ENCODE measurements around the gene PRAMEF17.
"Not testable (repeated sequence)": the region's sequence is repeated elsewhere in the genome, so short reads cannot be mapped to it uniquely, and the experiment has no call there.

The PRAMEF17 gene, protein sequence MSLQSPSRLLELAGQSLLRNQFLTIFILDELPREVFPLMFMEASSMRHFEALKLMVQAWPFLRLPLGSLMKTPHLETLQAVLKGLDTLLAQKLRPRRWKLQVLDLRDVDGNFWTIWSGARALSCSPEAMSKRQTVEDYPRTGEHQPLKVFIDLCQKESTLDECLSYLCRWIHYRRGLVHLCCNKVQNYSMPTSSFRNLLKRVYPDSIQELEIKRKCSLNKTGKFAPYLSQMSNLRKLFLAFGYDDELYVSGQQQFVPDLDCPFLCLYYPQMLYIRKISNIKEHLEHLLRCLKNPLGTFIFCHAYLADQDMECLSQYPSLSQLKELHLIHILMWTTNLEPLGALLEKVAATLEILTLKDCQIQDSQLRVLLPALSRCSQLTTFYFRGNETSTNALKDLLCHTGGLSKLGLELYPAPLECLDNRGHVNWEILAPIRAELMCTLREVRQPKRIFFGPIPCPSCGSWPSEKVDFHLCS

DNA sequence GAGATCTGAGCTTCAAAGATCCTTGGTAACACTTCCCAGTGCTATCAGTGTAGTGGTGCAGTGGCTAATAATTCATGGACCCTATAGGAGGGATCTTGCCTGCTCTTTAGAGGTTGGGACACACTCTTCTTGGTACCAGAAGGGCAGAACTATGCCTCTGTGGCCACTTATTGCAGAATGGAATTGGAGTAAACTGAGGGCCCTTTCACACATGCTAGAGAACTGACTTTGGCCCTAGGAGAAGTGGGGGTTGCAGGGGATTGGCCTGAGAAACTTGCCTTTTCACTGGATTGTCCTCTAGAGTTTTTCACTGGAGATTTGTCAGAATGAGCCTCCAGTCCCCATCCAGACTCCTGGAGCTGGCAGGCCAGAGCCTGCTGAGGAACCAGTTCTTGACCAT is at the start of gene PRAMEF17:
Gene PRAMEF17 (plus strand): TSS at position 301 of the 400 bp plus-strand sequence. CDS start 26 bp downstream, at position 327.
- not testable (repeated sequence) for DNase-seq

DNA sequence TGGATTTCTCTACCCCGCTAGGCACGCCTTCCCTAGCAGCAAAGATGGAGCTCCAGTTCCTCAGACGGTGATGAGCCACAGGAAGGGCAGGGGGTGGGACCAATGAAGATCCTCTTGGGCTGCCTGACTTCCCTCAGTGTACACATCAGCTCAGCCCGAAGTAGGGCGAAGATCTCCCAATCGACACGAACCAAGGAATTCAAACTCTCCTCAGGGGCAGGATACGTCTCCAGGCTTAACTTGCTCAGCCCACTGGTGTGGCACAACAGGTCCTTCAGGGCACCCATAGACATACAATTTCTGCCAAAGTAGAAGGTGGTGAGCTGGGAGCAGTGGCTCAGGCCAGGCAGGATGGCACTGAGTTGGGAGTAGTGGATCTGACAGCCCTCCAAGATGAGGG is 46.9 kb upstream of the PRAMEF17 start:
- not testable (repeated sequence) for DNase-seq

GRCh38 chr1:13347034-13347433 is 42.4 kb upstream of the PRAMEF17 start, which contains the start of gene PRAMEF14:
TSS of gene PRAMEF14 (minus strand) at chr1:13347134. CDS start at chr1:13345314, 1,820 bp downstream.
- not testable (repeated sequence) for DNase-seq

DNA sequence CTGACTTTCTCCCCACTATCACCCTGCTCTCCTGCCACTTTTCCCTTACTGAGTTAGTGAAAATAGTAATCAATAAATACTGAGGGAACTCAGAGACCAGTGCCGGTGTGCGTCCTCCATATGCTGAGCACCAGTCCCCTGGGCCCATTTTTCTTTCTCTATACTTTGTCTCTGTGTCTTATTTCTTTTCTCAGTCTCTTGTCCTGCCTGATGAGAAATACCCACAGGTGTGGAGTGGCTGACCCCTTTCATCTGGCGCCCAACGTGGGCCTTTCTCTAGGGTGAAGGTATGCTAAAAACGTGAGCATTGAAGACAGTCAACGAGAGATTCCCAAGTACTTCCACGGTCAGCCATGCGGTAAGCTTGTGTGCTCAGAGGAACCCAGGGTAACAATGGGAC is 36.0 kb upstream of the PRAMEF17 start:
- DNase-seq, result not testable (repeated sequence)

GRCh38 chr1:13354475-13354874 is 35.0 kb upstream of the PRAMEF17 start:
- not testable (repeated sequence) for DNase-seq

DNA sequence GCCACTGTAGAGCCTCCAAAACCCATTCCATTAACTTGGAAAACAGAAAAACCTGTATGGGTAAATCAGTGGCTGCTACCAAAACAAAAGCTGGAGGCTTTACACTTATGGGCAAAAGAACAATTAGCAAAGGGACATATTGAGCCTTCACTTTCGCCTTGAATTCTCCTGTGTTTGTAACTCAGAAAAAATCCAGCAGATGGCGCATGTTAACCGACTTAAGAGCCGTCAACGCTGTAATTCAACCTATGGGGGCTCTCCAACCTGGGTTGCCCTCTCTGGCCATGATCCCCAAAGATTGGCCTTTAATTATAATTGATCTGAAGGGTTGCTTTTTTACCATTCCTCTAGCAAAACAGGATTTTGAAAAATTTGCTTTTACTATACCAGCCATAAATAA is 32.7 kb upstream of the PRAMEF17 start:
- peak; percentile 43 for DNase-seq

GRCh38 chr1:13362364-13362763 is 27.1 kb upstream of the PRAMEF17 start:
- not testable (repeated sequence) for DNase-seq

GRCh38 chr1:13364928-13365327 is 24.5 kb upstream of the PRAMEF17 start:
- DNase-seq, result not testable (repeated sequence)

GRCh38 chr1:13366536-13366935 is 22.9 kb upstream of the PRAMEF17 start:
- DNase-seq, result not testable (repeated sequence)

GRCh38 chr1:13368544-13368943 is 20.9 kb upstream of the PRAMEF17 start:
- not testable (repeated sequence) for DNase-seq

- DNase-seq, result not testable (repeated sequence)
Observed at GRCh38 chr1:13378983-13379382, 10.4 kb upstream of the PRAMEF17 start.

DNA sequence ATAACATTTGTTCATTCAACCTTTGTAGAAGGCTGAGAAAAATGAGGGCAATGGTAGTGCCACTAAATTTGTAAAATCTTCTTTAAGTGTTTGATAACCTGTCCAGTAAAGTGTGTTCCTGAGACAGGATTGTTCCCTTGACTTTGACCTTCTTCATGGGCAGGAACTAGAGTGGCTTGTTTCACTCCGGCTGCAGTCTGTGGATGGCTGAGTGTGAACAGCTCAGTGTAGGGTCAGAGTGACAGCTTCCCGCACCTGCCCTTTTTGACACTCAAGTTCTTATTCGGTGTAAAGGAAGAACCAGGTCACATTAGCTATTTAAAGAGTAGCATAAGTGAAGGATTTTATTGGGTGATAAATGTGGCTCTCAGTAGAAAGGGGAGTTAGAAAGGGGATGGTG is 9.1 kb upstream of the PRAMEF17 start:
- DNase-seq, result not testable (repeated sequence)

DNA sequence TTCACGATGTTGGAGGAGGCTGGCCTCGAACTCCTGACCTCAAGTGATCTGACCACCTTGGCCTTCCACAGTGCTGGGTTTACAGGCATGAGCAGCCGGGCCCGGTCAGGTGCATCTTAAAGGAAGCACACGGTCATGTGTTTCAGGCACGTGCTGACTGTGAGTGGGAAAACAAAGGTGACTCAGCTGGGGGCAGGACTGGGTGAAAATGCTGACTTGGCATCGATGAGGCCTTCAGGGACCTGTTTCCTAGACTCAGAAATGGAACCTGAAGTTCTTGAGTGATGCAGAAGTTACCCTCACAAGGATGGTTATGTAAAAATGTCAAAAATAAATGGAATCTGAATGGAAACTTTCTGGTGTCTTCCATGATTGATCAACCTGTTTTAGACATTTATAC is 3.6 kb downstream of the PRAMEF17 start:
- DNase-seq, result not testable (repeated sequence)

DNA sequence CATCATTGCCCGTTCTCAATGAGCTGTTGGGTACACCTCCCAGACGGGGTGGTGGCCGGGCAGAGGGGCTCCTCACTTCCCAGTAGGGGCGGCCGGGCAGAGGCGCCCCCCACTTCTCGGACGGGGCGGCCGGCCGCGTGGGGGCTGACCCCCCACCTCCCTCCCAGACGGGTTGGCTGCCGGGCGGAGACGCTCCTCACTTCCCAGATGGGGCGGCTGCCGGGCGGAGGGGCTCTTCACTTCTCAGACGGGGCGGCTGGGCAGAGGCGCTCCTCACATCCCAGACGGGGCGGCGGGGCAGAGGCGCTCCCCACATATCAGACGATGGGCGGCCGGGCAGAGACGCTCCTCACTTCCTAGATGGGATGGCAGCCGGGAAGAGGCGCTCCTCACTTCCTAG is 5.3 kb downstream of the PRAMEF17 start:
- DNase-seq, result not testable (repeated sequence)

- not testable (repeated sequence) for DNase-seq
Observed at GRCh38 chr1:13395311-13395710, 5.9 kb downstream of the PRAMEF17 start.

DNA sequence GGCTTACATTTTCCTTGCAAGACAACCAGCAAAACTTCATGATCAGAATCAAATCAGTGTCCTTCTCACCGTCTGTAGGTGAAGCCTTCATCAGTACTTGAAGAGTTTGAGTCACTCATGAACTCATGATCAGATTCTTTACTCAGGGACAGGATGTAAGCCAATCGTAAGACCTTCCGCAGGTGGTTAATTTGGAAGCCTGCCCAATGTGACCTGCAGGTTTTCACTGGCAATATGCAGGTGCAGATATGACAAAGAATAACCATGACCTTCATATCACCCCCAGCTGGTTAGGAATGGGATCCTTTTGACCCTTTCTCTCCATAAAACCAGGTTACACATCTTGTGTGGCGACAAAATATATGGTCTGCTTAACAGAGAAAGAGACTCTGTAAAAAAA is 18.4 kb downstream of the PRAMEF17 start:
- DNase-seq, result peak; percentile 45

DNA sequence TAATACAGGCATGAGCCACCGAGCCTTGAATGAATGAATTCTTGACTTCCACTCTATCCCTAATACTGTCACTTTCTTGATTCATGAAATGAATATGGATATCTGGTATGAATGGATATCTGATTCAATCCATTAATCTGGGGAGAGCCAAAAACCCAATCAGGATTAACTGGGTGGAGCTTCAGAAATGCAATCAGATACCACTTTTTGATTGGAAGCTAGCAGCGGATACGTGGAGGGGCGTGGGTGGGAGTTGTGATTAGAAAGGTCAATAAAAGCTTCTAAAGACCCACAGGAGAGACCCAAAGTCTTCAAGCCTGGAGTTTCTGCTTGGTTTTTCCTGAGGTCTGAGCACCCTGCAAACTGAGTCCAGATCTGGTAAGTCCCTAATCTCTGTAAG is 20.7 kb downstream of the PRAMEF17 start, which contains the start of gene PRAMEF20:
Gene PRAMEF20 (plus strand): TSS at position 301 of the 400 bp plus-strand sequence. CDS start 5,905 bp downstream, outside the sequence.
- not testable (repeated sequence) for DNase-seq

DNA sequence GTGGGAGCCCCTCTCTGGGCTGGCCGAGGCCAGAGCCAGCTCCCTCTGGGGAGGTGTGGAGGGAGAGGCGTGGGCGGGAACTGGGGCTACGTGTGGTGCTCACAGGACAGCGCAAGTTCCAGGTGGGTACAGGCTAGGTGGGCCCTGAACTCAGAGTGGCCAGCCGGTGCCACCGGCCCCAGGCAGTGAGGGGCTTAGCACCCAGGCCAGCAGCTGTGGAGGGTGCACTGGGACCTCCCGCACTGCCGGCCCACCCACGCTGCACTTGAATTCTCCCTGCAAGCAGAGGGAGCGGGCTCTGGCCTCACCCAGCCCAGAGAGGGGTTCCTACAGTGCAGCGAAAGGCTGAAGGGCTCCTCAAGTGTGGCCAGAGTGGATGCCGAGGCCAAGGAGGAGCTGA is 41.1 kb downstream of the PRAMEF17 start:
- DNase-seq, result no peak

DNA sequence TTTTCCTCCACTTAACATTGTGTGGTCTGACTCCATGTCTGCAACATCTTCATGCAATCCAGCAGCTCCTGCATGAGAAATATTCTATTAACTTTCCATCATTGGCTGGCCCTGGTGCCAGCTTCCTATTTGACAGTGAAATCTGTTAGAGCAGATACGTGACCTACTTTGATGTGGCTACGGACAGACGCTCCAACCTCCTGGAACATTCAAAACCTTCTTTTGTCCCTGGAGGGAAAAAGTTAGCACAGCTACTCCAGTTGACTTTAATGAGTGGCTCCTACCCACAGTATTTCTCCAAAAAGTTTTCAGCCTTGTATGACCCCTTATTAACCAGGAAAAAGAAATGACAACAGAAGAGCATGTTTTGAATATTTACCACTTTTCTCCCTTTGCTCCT is 42.8 kb downstream of the PRAMEF17 start:
- no peak for DNase-seq

- DNase-seq, result not testable (repeated sequence)
Observed at GRCh38 chr1:13433694-13434358, 44.4 kb downstream of the PRAMEF17 start.

- DNase-seq, result no peak
Observed at GRCh38 chr1:13435458-13435857, 46.0 kb downstream of the PRAMEF17 start.

DNA sequence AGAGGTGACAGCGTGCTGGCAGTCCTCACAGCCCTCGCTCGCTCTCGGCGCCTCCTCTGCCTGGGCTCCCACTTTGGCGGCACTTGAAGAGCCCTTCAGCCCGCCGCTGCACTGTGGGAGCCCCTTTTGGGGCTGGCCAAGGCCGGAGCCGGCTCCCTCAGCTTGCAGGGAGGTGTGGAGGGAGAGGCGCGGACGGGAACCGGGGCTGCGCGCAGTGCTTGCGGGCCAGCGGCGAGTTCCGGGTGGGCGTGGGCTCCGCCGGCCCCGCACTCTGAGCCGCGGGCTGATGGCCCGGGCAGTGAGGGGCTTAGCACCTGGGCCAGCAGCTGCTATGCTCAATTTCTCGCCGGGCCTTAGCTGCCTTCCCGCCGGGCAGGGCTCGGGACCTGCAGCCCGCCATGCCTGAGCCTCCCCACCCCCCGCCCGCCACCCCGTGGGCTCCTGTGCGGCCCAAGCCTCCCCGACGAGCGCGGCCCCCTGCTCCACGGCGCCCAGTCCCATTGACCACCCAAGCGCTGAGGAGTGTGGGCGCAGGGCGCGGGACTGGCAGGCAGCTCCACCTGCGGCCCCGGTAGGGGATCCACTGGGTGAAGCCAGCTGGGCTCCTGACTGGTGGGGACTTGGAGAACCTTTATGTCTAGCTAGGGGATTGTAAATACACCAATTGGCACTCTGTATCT is 49.8 kb downstream of the PRAMEF17 start:
- DNase-seq, result not testable (repeated sequence)
